ENCODE results near the gene PPP1R3F. TPM values are rescaled to one million over a fixed set of nuclear protein-coding genes. Genes with fewer than 3 reads are reported as not detected.

The PPP1R3F gene
- total RNA-seq, 1 donor from 2014 or later: 7.4 TPM

DNA sequence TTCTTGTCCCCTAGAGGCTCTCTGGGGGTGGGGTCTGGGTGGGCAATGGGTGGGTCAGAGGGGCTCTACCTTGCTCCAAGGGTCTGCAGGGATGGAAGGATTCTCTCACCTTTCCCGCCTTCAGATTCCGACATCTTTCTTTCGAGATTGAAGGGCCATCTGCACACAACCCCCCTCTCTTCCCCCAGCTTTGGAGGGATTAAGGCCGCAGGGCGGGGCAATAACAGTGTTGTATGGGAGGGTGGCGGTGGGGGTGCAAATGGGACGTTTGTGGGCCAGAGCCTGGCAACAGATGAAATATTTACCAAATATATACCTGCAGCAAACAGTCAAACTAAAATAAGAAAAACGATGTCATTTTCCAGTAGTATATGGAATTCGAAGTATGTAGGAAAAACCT lies 36.4 kb upstream of the PPP1R3F start, which contains the start of gene CACNA1F:
Gene CACNA1F, minus strand, starts transcription at position 165 of the 400 bp plus-strand sequence. Its CDS starts 31 bp downstream, at position 134.
- Mint-ChIP-seq H3K4me3 (no peak within 1 kb of the TSS), H3K4me1 (peaks cover 31% of the 10 kb centered on the region), H3K27me3 (no peaks in the 10 kb centered on the region), H3K36me3 (ENCODE audit: low read depth) (peaks cover 3% of the 10 kb centered on the region), H3K27ac (no peak within 1 kb of the TSS), H3K9me3 (no peaks in the 10 kb centered on the region)
- DNase-seq (no peak), ATAC-seq (ENCODE audit: low read depth) (no peak)
- ChIA-PET CTCF (no interaction called here), POLR2A (interaction anchor here (0.6 kb wide), 1 partner anchor 153 kb away, joined by 5 read pairs; no protein-coding TSS in a partner anchor)
- intact Hi-C loops (cut with micrococcal nuclease): no loop called here
- TF ChIP-seq, protein P1, sequence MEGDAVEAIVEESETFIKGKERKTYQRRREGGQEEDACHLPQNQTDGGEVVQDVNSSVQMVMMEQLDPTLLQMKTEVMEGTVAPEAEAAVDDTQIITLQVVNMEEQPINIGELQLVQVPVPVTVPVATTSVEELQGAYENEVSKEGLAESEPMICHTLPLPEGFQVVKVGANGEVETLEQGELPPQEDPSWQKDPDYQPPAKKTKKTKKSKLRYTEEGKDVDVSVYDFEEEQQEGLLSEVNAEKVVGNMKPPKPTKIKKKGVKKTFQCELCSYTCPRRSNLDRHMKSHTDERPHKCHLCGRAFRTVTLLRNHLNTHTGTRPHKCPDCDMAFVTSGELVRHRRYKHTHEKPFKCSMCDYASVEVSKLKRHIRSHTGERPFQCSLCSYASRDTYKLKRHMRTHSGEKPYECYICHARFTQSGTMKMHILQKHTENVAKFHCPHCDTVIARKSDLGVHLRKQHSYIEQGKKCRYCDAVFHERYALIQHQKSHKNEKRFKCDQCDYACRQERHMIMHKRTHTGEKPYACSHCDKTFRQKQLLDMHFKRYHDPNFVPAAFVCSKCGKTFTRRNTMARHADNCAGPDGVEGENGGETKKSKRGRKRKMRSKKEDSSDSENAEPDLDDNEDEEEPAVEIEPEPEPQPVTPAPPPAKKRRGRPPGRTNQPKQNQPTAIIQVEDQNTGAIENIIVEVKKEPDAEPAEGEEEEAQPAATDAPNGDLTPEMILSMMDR (IDR thresholded peaks at IDR 0.05): no peak

DNA sequence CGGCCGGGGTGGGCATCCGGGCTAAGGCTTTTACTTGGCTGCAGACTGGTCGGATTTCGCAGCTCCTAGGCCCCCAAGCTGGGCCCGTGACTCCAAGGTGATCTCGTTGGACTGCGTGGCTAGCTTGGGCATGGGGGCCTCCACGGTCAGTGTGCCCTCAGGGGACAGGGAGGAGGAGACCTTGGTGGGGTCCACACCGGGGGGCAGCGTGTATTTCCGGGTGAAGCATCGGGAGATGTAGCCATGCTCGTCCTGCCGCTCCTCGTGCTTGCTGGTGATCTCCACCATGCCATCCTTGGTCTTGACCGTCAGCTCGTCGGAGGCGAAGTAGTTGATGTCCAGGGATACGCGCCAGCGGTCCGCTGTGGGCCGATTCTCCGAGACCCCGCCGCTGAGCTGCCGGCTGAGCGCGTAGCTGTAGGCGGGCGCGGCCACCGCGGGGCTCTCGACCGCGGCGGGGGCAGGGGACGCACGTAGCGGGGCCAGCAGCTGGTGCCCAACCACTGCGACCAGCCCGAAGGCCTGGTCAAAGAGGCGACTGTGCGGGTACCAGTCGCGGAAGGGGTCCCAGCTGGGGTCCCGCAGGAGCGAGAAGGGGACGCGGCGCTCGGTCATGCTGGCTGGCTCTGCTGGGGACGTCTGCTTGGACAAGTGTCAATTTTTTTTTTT lies 35.6 kb upstream of the PPP1R3F start:
- Mint-ChIP-seq H3K9me3 (no peaks in the 10 kb centered on the region), H3K4me1 (peaks cover 31% of the 10 kb centered on the region), H3K36me3 (ENCODE audit: low read depth) (peaks cover 3% of the 10 kb centered on the region), H3K27me3 (no peaks in the 10 kb centered on the region), H3K4me3 (no peak overlapping the region), H3K27ac (no peak overlapping the region)
- CTCF ChIA-PET: no interaction called here
- DNase-seq: no peak
- no peak for ATAC-seq (ENCODE audit: low read depth)
- TF ChIP-seq, protein P1 (IDR thresholded peaks at IDR 0.05): no peak
- intact Hi-C loops (cut with micrococcal nuclease): no loop called here
- POLR2A ChIA-PET: interaction anchor here (1.6 kb wide), 1 partner anchor 35 kb away, joined by 8 read pairs; the partner anchor contains the start of gene PPP1R3F

DNA sequence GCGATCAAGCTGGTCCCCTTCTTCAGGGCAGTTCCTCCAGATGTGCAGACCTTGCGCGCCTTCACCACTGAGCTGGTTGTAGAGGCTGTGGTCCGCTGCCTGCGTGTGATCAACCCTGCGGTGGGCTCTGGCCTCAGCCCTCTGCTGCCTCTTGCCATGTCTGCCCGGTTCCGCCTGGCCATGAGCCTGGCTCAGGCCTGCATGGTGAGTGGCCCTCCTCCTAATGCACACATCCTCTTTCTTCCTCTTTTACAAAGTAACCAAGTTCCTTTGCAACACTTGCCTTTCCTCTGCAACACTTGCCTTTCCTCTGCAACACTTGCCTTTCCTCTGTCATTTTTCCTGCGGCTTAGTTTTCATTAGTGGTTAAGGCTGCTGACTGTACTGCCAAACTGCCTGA lies 32.5 kb upstream of the PPP1R3F start:
- CTCF ChIA-PET: interaction anchor here (1.0 kb wide), 1 partner anchor 45 kb away, joined by 3 read pairs; no protein-coding TSS in a partner anchor
- H3K4me1 Mint-ChIP-seq: peaks cover 17% of the 10 kb centered on the region
- H3K4me3 Mint-ChIP-seq: peak overlapping the region; percentile 68
- POLR2A ChIA-PET: interaction anchor here (1.2 kb wide), 2 partner anchors 32 to 46 kb away, joined by 3 to 6 read pairs; partner anchors contain the start of gene PPP1R3F
- ATAC-seq (ENCODE audit: low read depth): peak; percentile 58
- intact Hi-C loops (cut with micrococcal nuclease): no loop called here
- no peak for DNase-seq
- peaks cover 9% of the 10 kb centered on the region for H3K36me3 Mint-ChIP-seq (ENCODE audit: low read depth)
- H3K9me3 Mint-ChIP-seq: no peaks in the 10 kb centered on the region
- H3K27ac Mint-ChIP-seq: peak overlapping the region; percentile 70
- no peaks in the 10 kb centered on the region for H3K27me3 Mint-ChIP-seq
- TF ChIP-seq, protein P1 (IDR thresholded peaks at IDR 0.05): no peak

DNA sequence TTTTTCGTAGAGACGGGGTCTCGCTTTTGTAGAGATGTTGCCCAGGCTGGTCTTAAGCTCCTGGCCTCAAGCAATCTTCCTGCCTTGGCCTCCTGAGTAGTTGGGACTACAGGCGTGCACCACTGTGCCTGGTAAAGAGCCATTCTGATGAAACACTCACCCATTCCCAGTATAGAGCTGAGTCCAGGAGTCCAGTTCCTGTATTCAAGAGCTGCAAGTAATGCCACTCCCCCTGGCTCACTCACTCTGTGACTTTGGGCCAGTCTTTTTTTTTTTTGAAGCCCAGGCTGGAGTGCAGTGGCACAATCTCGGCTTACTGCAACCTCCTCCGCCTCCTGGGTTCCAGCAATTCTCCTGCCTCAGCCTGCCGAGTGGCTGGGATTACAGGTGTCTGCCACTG lies 30.9 kb upstream of the PPP1R3F start:
- ChIA-PET CTCF (no interaction called here), POLR2A (no interaction called here)
- H3K9me3 Mint-ChIP-seq: no peaks in the 10 kb centered on the region
- intact Hi-C loops (cut with micrococcal nuclease): no loop called here
- TF ChIP-seq, protein P1 (IDR thresholded peaks at IDR 0.05): no peak
- DNase-seq (no peak), ATAC-seq (ENCODE audit: low read depth) (no peak)
- H3K4me1 Mint-ChIP-seq: peaks cover 17% of the 10 kb centered on the region
- peaks cover 20% of the 10 kb centered on the region for H3K36me3 Mint-ChIP-seq (ENCODE audit: low read depth)
- H3K4me3 Mint-ChIP-seq: no peak overlapping the region
- no peak overlapping the region for H3K27ac Mint-ChIP-seq
- no peaks in the 10 kb centered on the region for H3K27me3 Mint-ChIP-seq

DNA sequence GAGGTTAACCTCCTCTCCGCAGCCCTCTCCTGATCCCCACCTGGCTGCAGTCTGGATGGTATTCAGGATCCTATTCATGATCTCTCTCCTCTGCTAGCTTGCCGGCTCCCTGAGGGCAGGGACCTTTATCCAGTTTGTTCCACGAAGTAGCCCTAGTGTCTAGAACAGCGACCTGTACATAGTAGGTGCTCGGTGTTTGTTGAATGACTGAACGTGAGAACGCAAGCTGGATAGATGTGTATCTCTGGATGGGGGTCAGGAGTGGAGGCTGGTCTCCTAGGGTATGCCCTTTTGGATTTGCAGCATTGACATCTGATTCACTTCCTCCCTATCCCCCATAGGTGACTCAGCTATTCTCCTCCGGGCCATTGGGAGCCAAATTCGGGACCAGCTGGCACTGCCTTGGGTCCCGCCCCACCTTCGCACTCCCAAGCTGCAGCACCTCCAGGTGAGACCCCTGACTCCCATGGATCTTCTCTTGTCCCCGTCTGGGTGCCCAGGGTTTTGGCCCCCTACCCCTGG lies 27.0 kb upstream of the PPP1R3F start:
- POLR2A ChIA-PET: no interaction called here
- Mint-ChIP-seq H3K4me3 (no peak overlapping the region), H3K27me3 (no peaks in the 10 kb centered on the region), H3K4me1 (no peaks in the 10 kb centered on the region), H3K36me3 (ENCODE audit: low read depth) (peaks cover 41% of the 10 kb centered on the region), H3K9me3 (no peaks in the 10 kb centered on the region), H3K27ac (no peak overlapping the region)
- CTCF ChIA-PET: no interaction called here
- intact Hi-C loops (cut with micrococcal nuclease): no loop called here
- TF ChIP-seq, protein P1 (IDR thresholded peaks at IDR 0.05): no peak
- DNase-seq: no peak
- ATAC-seq (ENCODE audit: low read depth): no peak
